NOMO-1 treated with DMSO at 0.1 percent for 48 hours (cell line): ENCODE data around the gene TSGA10.
"Not testable (repeated sequence)": the region's sequence is repeated elsewhere in the genome, so short reads cannot be mapped to it uniquely, and the experiment has no call there.

Experiments
- DNase-seq: peaks from one replicate; lab custom pipeline; 2025; ENCODE audit not compliant: unreplicated experiment; lab: John Stamatoyannopoulos, UW

The TSGA10 gene

DNA sequence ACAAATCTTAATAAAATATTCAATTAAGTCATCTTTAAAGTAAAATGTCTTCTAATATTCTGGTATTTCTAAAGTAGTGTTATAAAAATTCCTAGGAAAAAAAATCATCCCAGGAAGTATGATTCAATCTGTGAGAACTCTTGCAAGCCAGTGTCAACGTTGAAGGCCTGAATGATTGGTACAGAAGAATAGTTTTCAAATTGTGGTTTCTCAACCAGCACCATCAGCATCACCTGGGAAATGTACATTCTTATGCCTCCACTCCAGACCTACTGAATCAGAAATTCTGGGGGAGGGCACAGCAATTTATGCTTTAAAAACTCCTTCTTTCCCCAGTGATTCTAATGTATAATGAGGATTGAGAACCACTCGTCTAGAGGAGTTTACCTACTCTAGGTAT is 75.5 kb downstream of the TSGA10 start:
- no peak for DNase-seq

DNA sequence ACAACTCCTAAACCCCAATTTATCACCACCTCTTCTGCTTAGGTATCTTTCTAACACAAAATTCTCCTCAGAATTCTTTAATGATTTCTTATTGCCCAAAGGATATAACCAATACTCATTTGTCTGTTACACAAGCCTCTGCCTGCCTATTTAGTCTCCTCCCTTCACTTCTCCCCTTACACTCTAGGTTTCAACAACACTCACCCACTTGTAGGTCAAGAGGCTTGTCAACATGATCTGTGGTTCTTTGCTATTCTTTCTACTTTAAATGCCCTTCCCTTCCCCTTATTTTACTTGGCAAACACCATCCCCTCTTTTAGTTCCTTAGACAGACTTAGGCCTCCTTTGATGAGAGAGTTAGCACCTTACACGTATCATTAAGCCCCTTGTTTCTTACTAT is 82.2 kb downstream of the TSGA10 start:
- DNase-seq = no peak

DNA sequence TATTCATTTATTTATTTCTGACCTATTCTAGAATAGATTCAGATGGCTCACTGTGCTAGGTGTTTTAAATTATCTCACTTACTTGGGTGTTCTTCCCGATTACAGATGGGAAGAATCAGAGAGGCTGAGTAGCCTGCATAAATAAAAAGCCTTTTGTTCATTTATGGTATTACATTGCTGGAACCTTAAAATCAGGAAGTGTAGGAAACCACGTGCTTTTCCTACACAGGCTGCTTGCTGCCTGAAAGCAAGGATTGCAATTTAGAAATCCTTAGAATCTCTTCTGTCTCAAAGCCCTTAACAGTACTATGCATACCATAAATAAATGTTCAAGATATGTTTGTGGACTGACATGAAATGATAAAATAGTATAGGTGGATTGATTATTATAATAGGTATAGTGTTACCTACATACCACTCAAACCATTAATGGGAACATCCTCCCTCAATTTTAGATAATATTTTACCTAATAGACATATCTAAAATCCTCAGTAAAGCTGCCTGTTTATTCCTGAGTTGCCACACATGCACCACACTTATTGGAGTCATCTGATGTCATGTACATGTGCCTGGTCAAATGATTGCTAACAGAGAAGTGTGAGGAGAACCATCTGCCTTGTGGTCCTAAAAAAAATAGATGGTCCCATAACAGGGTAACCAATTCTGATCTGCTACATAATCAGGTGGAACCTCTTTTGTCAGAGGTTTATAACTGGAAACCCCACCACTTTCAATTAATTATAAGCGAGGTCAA is 86.7 kb downstream of the TSGA10 start:
- DNase-seq = peak; percentile 13

DNA sequence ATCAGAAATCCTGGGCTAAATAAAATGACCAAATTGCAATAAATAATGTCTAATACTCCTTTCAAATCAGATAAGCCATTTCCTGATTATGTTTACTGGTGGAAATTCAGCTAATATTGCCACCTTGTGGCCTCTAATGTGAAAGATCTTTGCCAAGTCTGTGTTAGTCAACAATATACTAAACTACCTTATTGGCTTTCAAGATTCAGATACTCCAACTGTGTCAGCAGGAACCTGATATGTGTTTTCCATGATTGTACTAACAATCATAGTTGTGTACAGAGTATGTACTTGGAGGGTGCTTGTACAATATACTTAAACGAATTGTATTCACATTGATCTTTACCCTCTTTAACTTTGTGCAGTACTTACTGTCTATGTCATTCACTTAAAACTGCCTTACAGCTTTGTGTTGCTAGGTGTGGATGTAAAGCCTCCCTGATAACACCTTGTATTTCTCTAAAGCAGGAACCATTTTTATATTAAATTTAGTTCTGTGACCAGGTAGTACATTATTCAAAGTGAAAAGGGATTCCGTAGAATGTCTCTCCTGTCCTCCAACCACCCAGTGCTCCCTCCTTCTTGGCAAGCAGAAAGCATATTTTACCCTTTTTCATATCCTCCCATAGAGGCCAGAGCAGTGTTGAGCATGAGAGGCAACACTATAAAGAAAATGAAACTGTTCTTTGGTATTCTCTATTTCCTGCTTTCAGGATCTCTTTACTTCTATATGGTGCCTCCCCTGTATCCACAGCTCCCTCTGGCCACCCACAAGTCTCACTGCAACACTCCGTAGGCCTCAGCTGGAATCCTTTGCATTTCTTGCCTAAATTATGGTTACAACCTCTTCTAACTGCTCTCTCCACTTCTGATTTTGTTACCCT is 88.4 kb downstream of the TSGA10 start:
- peak; percentile 73 for DNase-seq

DNA sequence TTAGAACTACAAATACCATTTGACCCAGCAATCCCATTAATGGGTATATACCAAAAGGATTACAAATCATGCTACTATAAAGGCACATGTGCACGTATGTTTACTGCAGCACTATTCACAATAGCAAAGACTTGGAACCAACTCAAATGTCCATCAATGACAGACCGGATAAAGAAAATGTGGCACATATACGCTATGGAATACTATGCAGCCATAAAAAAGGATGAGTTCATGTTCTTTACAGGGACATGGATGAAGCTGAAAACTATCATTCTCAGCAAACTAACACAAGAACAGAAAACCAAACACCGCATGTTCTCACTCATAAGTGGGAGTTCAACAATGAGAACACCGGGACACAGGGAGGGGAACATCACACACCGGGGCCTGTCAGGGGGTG is 105.6 kb downstream of the TSGA10 start:
- DNase-seq = not testable (repeated sequence)

DNA sequence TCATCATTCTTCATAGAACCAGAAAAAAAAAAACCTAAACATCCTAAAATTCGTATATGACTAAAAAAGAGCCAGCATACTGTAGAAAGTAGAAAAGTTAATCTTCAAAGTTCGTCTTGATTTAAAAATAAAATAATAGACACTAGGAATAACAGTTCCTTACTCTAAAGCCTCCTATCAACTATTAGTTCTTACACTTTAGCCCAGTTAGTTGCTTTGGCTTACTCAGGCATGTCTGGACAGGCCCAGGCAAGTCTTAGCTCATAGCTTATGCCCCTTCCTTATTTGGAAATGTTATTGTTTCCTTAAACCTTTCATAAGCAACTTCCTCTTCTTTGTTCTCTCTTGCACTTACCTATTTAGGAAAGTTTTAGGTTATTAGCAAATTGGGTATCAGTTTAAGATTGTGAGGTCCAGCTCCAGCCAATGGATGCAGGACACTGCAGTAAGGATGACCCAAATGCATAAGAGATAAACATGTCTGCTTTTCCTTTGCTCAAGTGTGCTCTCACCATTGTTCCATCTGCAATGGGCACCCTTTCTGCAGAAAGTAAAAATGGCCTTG is 113.9 kb downstream of the TSGA10 start:
- peak; percentile 67 for DNase-seq

DNA sequence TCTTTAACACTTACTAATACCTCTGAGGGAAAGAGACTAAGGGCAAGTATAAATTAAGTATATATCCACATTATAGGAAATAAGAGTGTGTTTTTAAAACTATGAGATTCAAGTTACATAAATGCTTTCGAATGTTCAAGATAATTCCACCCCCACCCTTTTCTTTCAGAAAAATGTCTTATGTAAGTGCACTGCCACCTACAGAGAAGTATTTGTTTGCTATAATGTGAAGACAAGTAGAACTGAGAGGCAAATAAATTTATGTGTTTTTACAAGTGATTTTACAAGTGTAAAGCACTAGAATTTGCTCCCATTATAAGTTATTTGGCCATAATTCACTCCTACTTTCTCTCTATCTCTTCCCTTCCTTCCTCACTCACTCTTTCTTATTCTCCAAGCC is 118.8 kb downstream of the TSGA10 start:
- no peak for DNase-seq

DNA sequence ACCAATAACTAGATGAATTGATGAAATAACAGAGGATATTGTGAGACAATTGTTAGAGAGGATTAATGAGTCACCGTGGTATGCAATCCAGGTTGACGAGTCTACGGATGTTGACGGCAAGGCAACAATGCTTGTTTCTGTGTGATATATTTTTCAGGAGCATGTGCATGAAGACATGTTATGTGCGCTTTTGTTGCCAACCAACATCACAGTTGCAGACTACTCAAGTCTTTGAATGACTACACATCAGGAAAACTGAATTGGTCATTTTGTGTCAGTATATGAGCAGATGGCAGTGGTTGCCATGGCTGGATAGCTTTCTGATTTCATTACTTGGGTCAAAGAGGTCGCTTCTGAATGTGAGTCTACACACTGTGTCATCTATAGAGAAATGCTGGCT is 122.0 kb downstream of the TSGA10 start:
- no peak for DNase-seq

DNA sequence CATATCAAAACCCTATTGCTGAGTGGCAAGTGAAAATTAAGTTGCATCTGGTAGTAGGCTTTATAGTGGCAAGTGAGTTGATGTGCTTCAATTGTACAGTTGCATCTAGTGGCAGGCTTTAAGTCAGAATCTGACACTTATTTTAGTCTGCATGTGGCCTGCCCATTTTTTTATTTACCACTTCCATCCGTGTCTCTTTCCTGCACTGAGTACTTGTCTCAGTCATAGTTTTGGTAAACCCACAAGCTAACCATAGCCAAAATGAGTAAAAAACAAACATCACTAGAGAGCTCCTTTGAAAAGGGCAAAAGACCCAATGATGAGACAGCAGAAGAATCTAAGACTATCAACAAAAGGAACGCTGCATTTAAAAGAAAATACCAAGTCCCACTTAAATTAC is 122.7 kb downstream of the TSGA10 start:
- no peak for DNase-seq

DNA sequence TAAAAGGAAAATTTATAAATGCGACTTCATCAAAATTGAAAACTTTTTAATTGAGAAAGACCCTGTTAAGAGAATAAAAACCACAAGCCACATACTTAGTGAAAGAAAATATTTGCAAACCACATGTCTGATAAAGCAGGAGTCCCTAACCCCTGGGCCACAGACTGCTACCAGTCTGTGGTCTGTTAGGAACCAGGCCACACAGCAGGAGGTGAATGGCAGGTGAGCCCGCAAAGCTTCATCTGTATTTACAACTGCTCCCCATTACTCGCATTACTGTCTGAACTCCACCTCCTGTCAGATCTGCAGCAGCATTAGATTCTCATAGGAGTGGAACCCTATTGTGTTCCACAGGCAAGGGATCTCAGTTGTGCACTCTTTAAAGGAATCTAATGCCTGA is 123.3 kb downstream of the TSGA10 start:
- no peak for DNase-seq

DNA sequence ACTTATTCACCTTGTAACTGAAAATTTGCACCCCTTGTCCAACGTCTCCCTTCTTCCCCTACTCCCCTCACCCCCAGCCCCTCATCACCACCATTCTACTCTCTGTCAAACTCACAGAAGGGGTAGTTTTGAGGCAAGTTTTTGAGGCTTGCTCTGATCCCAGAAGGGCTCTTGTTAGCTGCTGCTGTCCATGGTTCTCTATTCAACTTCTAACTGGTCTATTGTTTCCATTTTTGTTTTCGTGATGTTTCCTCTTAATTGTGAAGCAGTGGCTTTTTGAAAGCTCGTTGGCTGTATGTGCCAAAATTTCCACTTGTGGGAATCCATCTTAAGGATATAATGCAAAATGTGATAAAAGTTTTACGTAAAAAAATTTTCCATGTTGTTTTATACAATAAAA is 126.2 kb downstream of the TSGA10 start:
- no peak for DNase-seq

DNA sequence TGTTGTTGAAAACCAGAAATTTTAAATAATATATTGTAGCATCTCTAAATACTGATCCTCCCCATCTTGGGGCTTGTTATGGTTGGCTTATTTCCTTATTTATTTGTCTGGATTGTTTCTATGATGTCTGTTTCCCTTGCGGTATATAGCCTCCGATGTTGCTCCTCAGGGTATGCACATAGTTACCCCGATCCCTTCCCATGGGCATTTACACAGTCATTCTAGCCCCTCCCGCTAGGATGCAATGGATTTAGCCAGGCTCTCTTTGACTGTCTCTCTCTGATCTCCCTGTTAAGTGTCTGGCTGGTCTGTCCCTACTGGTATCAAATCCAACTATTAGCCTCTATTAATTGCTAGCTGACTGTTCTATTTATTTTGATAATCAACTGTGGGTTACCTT is 126.9 kb downstream of the TSGA10 start:
- DNase-seq = no peak

DNA sequence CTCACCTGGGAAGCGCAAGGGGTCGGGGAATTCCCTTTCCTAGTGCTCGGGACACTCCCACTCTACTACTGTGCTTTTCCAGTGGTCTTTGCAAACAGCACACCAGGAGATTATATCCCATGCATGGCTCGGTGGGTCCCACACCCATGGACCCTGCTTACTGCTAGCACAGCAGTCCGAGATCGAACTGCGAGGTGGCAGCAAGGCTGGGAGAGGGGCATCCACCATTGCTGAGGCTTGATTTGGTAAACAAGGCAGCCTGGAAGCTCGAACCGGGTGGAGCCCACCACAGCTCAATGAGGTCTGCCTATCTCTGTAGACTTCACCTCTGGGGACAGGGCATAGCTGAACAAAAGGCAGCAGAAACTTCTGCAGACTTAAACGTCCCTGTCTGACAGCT is 154.0 kb downstream of the TSGA10 start:
- DNase-seq = no peak

DNA sequence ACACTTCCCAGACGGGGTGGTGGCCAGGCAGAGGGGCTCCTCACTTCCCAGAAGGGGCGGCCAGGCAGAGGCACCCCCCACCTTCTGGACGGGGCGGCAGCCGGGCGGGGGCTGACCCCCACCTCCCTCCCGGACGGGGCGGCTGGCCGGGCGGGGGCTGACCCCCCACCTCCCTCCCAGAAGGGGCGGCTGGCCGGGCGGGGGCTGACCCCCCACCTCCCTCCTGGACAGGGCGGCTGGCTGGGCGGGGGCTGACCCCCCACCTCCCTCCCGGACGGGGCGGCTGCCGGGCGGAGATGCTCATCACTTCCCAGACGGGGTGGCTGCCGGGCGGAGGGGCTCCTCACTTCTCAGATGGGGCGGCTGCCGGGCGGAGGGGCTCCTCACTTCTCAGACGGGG is 166.0 kb downstream of the TSGA10 start:
- not testable (repeated sequence) for DNase-seq

DNA sequence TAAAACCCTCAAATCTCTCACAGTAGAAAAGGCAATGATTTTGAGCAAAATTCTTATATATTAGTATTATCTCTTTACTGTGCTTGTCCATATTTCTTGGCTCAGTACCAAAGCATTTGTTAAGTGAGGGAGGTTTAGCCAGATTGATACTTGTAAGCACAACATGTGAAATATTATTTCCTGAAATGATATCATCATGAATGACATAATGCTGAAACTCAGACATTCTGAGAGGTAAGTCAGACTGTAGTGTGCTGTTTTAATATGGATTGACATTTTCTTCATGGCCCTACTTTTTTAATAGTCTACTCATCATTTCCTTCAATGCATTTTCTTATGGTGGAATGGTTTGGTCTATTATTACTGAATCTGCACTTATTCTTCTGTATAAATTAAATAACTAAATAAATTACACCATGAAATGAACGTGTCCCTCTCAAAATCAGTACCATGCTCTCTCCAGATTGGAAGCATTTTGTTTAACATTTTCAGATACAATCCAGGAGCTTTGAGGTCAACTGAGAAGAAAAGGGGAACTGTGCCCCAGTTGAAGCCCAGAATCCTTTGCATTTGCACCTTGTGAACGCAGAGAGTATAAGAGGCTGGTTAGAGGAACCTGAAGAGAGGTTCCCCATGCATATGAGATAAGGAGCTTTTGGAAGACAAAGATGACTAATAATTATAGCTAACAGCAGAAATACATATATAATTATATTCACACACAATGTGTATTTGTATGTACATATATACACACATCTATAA is 168.7 kb downstream of the TSGA10 start:
- DNase-seq = peak; percentile 56

DNA sequence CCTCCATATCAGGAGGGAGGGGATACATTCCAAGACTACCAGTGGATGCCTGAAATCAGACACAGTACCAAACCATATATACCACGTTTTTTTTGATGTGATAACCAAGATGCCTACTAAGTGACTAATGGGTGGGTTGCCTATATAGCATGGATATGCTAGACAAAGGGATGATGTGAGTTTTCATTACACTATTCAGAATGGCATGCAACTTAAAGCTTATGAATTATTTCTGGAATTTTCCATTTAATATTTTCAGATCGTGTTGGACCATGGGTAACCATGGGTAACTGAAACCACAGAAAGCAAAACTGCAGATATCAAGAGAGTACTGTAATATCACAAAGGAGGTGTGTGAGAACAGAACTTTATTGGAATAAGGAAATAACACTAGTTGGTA is 179.1 kb downstream of the TSGA10 start:
- no peak for DNase-seq

DNA sequence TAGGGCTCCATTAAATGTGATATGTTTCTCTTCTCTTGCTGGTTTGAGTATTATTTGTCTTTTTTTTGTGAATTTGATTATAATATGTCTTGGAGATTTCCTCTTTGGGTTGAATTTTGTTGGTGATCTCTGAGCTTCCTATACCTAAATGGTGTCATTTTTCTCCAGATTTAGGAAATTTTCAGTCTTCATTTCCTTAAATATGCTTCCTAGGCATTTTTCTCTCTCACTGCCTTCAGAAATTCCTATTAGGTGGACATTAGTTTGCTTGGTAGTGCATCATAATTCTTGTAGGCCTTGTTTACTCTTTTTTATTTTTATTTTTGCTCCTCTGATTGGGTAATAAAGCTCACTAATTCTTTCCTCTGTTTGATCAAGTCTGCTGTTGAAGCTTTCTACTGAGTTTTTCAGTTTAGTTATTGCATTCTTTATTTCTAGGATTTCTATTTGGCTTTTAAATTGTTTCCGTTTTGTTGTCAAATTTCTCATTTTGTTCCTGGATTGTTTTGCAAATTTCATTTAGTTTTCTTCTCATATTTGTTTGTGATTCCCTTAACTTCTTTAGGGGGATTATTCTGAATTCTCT is 182.1 kb downstream of the TSGA10 start:
- no peak for DNase-seq

DNA sequence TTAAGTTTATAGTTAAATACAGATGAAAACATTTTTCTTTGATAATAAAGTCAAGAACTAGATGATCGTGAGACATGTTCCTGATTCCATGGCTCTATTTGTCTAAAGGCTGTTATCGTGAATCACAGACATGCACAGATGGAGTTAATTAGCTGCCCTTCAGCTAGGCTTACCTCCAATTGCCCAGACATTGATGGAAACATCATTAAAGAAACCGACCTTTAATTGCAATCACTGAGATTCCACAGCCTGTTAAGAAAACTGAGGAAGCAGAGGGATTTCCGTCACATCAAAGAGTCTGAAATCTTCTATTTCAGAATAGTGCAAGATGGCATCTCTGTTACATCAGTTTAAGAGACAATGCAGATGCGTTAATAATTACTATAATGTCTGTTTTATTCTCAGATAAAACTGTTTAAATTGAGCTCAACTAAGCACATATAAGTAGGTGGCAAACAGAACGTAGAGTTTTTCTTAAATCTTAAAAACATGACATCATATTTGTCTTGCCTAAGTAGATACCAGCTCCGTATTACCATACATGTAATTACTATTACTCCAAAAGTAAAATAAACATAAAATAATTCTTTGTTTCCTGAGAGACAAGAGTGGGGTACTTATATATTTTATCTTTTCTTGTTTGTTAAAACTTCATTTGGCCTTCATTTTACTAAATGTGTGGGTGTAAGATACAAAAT is 194.8 kb downstream of the TSGA10 start:
- DNase-seq = no peak

DNA sequence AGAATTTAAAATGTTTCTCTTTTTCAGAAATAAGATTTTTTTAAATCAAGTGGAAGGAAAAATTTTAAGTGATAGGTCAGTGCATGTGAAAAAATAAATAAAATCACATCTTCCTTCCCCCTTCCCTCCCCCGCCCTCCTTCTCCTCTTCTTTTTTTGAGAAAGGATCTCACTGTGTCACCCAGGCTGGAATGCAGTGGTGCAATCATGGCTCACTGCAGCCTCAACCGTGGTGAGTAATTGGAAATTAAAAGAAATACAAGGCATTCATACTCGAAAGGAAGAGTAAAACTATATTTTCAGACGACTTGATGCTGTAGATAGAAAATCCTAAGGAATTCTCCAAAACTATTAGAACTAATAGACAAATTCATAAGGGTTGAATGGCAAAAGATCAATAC is 201.8 kb downstream of the TSGA10 start:
- no peak for DNase-seq

DNA sequence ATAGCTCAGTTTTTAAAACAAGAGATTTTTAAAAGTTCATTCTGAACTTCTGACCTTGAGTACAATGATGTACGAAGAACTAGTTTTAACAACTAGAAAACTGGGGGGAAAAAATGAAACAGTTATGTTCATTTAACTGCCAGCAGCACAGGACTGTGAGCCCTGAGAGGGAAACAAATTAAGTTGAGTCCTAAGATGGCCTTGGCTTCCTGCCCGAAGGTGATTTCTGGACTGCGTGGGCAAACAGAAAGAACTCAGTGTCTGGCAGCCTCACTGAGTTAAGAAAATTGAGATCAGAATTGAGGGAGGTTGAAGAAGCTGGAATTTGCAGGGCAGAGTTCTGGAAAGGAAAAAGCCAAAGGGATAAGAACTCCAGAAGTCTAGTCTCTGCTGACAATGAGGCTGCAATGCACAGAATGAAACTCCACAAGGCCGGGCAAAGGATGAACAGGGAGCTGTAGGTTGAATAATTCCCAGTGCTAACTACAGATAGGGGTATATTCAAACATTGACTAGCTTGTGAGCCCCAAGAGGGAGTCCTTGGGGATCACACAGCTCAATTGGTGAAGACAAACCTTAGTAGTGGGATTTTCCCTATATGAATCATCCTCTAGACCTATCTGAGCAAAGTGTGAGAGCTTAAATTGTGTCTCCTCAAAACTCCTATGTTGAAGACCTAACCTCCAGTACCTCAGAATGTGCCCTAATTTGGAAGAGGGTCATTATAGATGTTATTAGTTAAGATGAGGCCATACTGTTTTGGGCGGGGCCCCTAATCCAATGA is 205.6 kb downstream of the TSGA10 start:
- no peak for DNase-seq
